ENCODE measurements around the gene SSNA1. TPM values are rescaled to one million over a fixed set of nuclear protein-coding genes. Genes with fewer than 3 reads are reported as not detected.

Gene SSNA1
- total RNA-seq, 1 donor from 2014 or later = 52.7 TPM

GRCh38 chr9:137218212-137218753 is 29.8 kb downstream of the SSNA1 start:
- Mint-ChIP-seq H3K36me3 (ENCODE audit: low read depth, unreplicated experiment) (no peaks in the 10 kb centered on the region), H3K9me3 (ENCODE audit: unreplicated experiment) (no peaks in the 10 kb centered on the region), H3K4me3 (ENCODE audit: unreplicated experiment) (no peak overlapping the region), H3K4me1 (ENCODE audit: low read depth, unreplicated experiment) (peaks cover 6% of the 10 kb centered on the region), H3K27me3 (ENCODE audit: low read depth, unreplicated experiment) (no peaks in the 10 kb centered on the region), H3K27ac (ENCODE audit: unreplicated experiment) (no peak overlapping the region)
- Histone ChIP-seq H3K27me3 (ENCODE audit: insufficient read depth, low read length) (no peaks in the 10 kb centered on the region), H4K20me1 (ENCODE audit: insufficient read depth, low read length) (peaks cover 8% of the 10 kb centered on the region), H3K79me2 (ENCODE audit: insufficient read depth, low read length) (no peaks in the 10 kb centered on the region), H2AFZ (ENCODE audit: low read depth, low read length) (no peak overlapping the region), H3K9ac (ENCODE audit: low read length) (no peak overlapping the region), H3K4me3 (ENCODE audit: insufficient read depth, low read depth, low read length) (no peak overlapping the region), H3K4me1 (ENCODE audit: insufficient read depth, low read length) (peaks cover 15% of the 10 kb centered on the region), H3K36me3 (ENCODE audit: insufficient read depth, low read length) (no peaks in the 10 kb centered on the region), H3K9me3 (ENCODE audit: insufficient read depth, low read depth, low read length) (no peaks in the 10 kb centered on the region), H3K4me2 (ENCODE audit: low read length) (peak overlapping the region; percentile 44), H3K27ac (ENCODE audit: low read depth, low read length) (no peak overlapping the region)
- no peak for TF ChIP-seq EZH2 (IDR thresholded peaks at IDR 0.05; ENCODE audit: insufficient read depth, low read length)
- FAIRE-seq = no peak
- no peak for DNase-seq (ENCODE audit: low read depth)

GRCh38 chr9:137218754-137219271 is 30.3 kb downstream of the SSNA1 start:
- Mint-ChIP-seq H3K9me3 (ENCODE audit: unreplicated experiment) (no peaks in the 10 kb centered on the region), H3K27ac (ENCODE audit: unreplicated experiment) (no peak overlapping the region), H3K27me3 (ENCODE audit: low read depth, unreplicated experiment) (no peaks in the 10 kb centered on the region), H3K4me3 (ENCODE audit: unreplicated experiment) (no peak overlapping the region), H3K4me1 (ENCODE audit: low read depth, unreplicated experiment) (peaks cover 6% of the 10 kb centered on the region), H3K36me3 (ENCODE audit: low read depth, unreplicated experiment) (no peaks in the 10 kb centered on the region)
- no peaks in the 10 kb centered on the region for H3K79me2 ChIP-seq (ENCODE audit: insufficient read depth, low read length)
- no peak overlapping the region for H3K9ac ChIP-seq (ENCODE audit: low read length)
- no peak overlapping the region for H2AFZ ChIP-seq (ENCODE audit: low read depth, low read length)
- no peak overlapping the region for H3K4me3 ChIP-seq (ENCODE audit: insufficient read depth, low read depth, low read length)
- TF ChIP-seq EZH2 (IDR thresholded peaks at IDR 0.05; ENCODE audit: insufficient read depth, low read length) = no peak
- TF ChIP-seq CTCF (IDR thresholded peaks at IDR 0.05; ENCODE audit: insufficient read depth, low read depth, low read length) = no peak
- FAIRE-seq = no peak
- H3K27me3 ChIP-seq (ENCODE audit: insufficient read depth, low read length) = no peaks in the 10 kb centered on the region
- H3K4me2 ChIP-seq (ENCODE audit: low read length) = peak overlapping the region; percentile 44
- peaks cover 8% of the 10 kb centered on the region for H4K20me1 ChIP-seq (ENCODE audit: insufficient read depth, low read length)
- peak; percentile 18 for DNase-seq (ENCODE audit: low read depth)
- no peak overlapping the region for H3K27ac ChIP-seq (ENCODE audit: low read depth, low read length)
- peaks cover 17% of the 10 kb centered on the region for H3K4me1 ChIP-seq (ENCODE audit: insufficient read depth, low read length)
- H3K9me3 ChIP-seq (ENCODE audit: insufficient read depth, low read depth, low read length) = no peaks in the 10 kb centered on the region
- no peaks in the 10 kb centered on the region for H3K36me3 ChIP-seq (ENCODE audit: insufficient read depth, low read length)

- H4K20me1 ChIP-seq (ENCODE audit: insufficient read depth, low read length) = peaks cover 8% of the 10 kb centered on the region
- H3K4me2 ChIP-seq (ENCODE audit: low read length) = no peak overlapping the region
- Mint-ChIP-seq H3K27ac (ENCODE audit: unreplicated experiment) (no peak overlapping the region), H3K36me3 (ENCODE audit: low read depth, unreplicated experiment) (no peaks in the 10 kb centered on the region), H3K27me3 (ENCODE audit: low read depth, unreplicated experiment) (no peaks in the 10 kb centered on the region), H3K4me3 (ENCODE audit: unreplicated experiment) (no peak overlapping the region), H3K9me3 (ENCODE audit: unreplicated experiment) (no peaks in the 10 kb centered on the region), H3K4me1 (ENCODE audit: low read depth, unreplicated experiment) (peaks cover 6% of the 10 kb centered on the region)
- no peaks in the 10 kb centered on the region for H3K36me3 ChIP-seq (ENCODE audit: insufficient read depth, low read length)
- peaks cover 20% of the 10 kb centered on the region for H3K4me1 ChIP-seq (ENCODE audit: insufficient read depth, low read length)
- H3K27ac ChIP-seq (ENCODE audit: low read depth, low read length) = no peak overlapping the region
- no peaks in the 10 kb centered on the region for H3K79me2 ChIP-seq (ENCODE audit: insufficient read depth, low read length)
- TF ChIP-seq EZH2 (IDR thresholded peaks at IDR 0.05; ENCODE audit: insufficient read depth, low read length) (no peak), CTCF (IDR thresholded peaks at IDR 0.05; ENCODE audit: insufficient read depth, low read depth, low read length) (no peak)
- DNase-seq (ENCODE audit: low read depth) (no peak), FAIRE-seq (no peak)
- no peaks in the 10 kb centered on the region for H3K9me3 ChIP-seq (ENCODE audit: insufficient read depth, low read depth, low read length)
- no peaks in the 10 kb centered on the region for H3K27me3 ChIP-seq (ENCODE audit: insufficient read depth, low read length)
- no peak overlapping the region for H3K4me3 ChIP-seq (ENCODE audit: insufficient read depth, low read depth, low read length)
- no peak overlapping the region for H2AFZ ChIP-seq (ENCODE audit: low read depth, low read length)
- no peak overlapping the region for H3K9ac ChIP-seq (ENCODE audit: low read length)
These were observed 31.4 kb downstream of the SSNA1 start for GRCh38 chr9:137219757-137220316.
